HL-60/S4 (cell line): Measurements from ENCODE around the gene KCNJ14.
"Not testable (repeated sequence)": the region's sequence is repeated elsewhere in the genome, so short reads cannot be mapped to it uniquely, and the experiment has no call there.

Experiments
- in situ Hi-C: fragments of 300-500 bp; cut with MboI; formaldehyde crosslinking; loops from 2 replicates; pipeline ENCODE4 v1.14.3; 2022; ENCODE audit warnings: low sequenced_read_pairs

The KCNJ14 gene

GRCh38 chr19:48484931-48485612, 29.7 kb downstream of the KCNJ14 start:
- in situ Hi-C loops = no loop called here

GRCh38 chr19:48486706-48487105, 31.3 kb downstream of the KCNJ14 start:
- in situ Hi-C loops = not testable (repeated sequence)

- in situ Hi-C loops = no loop called here
Observed at GRCh38 chr19:48487544-48487943, 32.2 kb downstream of the KCNJ14 start.

- in situ Hi-C loops = no loop called here
Observed at GRCh38 chr19:48487948-48488347, 32.6 kb downstream of the KCNJ14 start.

- in situ Hi-C loops = not testable (repeated sequence)
Observed at GRCh38 chr19:48488478-48488877, 33.1 kb downstream of the KCNJ14 start.

- in situ Hi-C loops = no loop called here
Observed at GRCh38 chr19:48489608-48490216, 34.3 kb downstream of the KCNJ14 start.

GRCh38 chr19:48490981-48491792, 35.8 kb downstream of the KCNJ14 start:
- in situ Hi-C loops = no loop called here

- in situ Hi-C loops = no loop called here
Observed at GRCh38 chr19:48491793-48492123, 36.4 kb downstream of the KCNJ14 start.

GRCh38 chr19:48492925-48493717, 37.7 kb downstream of the KCNJ14 start:
- in situ Hi-C loops = no loop called here

- in situ Hi-C loops = no loop called here
Observed at GRCh38 chr19:48493718-48494401, 38.5 kb downstream of the KCNJ14 start.

GRCh38 chr19:48495396-48495795, 40.0 kb downstream of the KCNJ14 start:
- in situ Hi-C loops = no loop called here

GRCh38 chr19:48496959-48497727, 41.8 kb downstream of the KCNJ14 start:
- in situ Hi-C loops = no loop called here

- in situ Hi-C loops = no loop called here
Observed at GRCh38 chr19:48497728-48498594, 42.6 kb downstream of the KCNJ14 start.

GRCh38 chr19:48498595-48499311, 43.4 kb downstream of the KCNJ14 start:
- in situ Hi-C loops = no loop called here

GRCh38 chr19:48499316-48500090, 44.1 kb downstream of the KCNJ14 start:
- in situ Hi-C loops = loop anchor here (25.0 kb wide), 1 partner anchor 338 kb away; the partner anchor contains the start of gene HSD17B14

- in situ Hi-C loops = loop anchor here (25.0 kb wide), 1 partner anchor 336 kb away; the partner anchor contains the start of gene HSD17B14
Observed at GRCh38 chr19:48500830-48501493, 45.6 kb downstream of the KCNJ14 start.
